ENCODE data around the gene STUB1. TPM values are rescaled to one million over a fixed set of nuclear protein-coding genes. Genes with fewer than 3 reads are reported as not detected.

STUB1 gene
- total and polyA plus RNA-seq, 2 donors (not counting 1 experiment from before 2014, with no cell fraction given) = 94.6 to 133 TPM

- Histone ChIP-seq H3K9ac (ENCODE audit: insufficient read depth, low read length) (no peak overlapping the region), H3K4me3 (replicated peaks in 1 of 4; ENCODE audit: control extremely low read depth in 1 of 4, insufficient read depth in 1 of 4, low read depth in 3 of 4, low read length in 4 of 4) (peak overlapping the region in 3 of 4 experiments; percentile 19 to 75 (median 25))
- TF ChIP-seq EZH2 (IDR thresholded peaks at IDR 0.05; ENCODE audit: low read length, missing control alignments) = no peak
- no peak for TF ChIP-seq CTCF (conservative IDR thresholded peaks at IDR 0.05 in 1 of 2, IDR thresholded peaks at IDR 0.05 in 1 of 2; ENCODE audit: low read depth in 1 of 2, low read length in 2 of 2)
Observed at GRCh38 chr16:728131-728889, 48.1 kb downstream of the STUB1 start.

GRCh38 chr16:728890-729744 is 48.9 kb downstream of the STUB1 start:
- H3K27ac ChIP-seq (ENCODE audit: insufficient read depth, low read length) = no peak overlapping the region
- H3K4me3 ChIP-seq (replicated peaks in 1 of 4; ENCODE audit: control extremely low read depth in 1 of 4, insufficient read depth in 1 of 4, low read depth in 3 of 4, low read length in 4 of 4) = peak overlapping the region in 1 of 4 experiments; percentile 75
- no peak overlapping the region for H3K9ac ChIP-seq (ENCODE audit: insufficient read depth, low read length)
- H3K27me3 ChIP-seq (ENCODE audit: control insufficient read depth, insufficient read depth, low read length) = no peaks in the 10 kb centered on the region
- H3K79me2 ChIP-seq (ENCODE audit: control insufficient read depth, insufficient read depth, low read length) = no peaks in the 10 kb centered on the region
- H3K9me3 ChIP-seq (ENCODE audit: control insufficient read depth, insufficient read depth, low read depth, low read length) = no peaks in the 10 kb centered on the region
- peaks cover 15% of the 10 kb centered on the region for H3K36me3 ChIP-seq (ENCODE audit: control insufficient read depth, insufficient read depth, low read length)
- H4K20me1 ChIP-seq (ENCODE audit: control insufficient read depth, extremely low read depth, insufficient read depth, low read length) = no peaks in the 10 kb centered on the region
- H2AFZ ChIP-seq (ENCODE audit: low read length) = no peak overlapping the region
- TF ChIP-seq CTCF (conservative IDR thresholded peaks at IDR 0.05 in 1 of 2, IDR thresholded peaks at IDR 0.05 in 1 of 2; ENCODE audit: low read depth in 1 of 2, low read length in 2 of 2) (no peak), EZH2 (IDR thresholded peaks at IDR 0.05; ENCODE audit: low read length, missing control alignments) (no peak)
- no peaks in the 10 kb centered on the region for H3K4me1 ChIP-seq (ENCODE audit: control insufficient read depth, extremely low read depth, insufficient read depth, low read length)
- no peak for DNase-seq (ENCODE audit: low read depth in 2 of 2)
- no peak overlapping the region for H3K4me2 ChIP-seq (ENCODE audit: extremely low read depth, insufficient read depth, low read length)

More at GRCh38 chr16:728131-728889, 48.1 kb downstream of the STUB1 start:
- no peaks in the 10 kb centered on the region for H4K20me1 ChIP-seq (ENCODE audit: control insufficient read depth, extremely low read depth, insufficient read depth, low read length)
- peak overlapping the region; percentile 64 for H3K4me2 ChIP-seq (ENCODE audit: extremely low read depth, insufficient read depth, low read length)
- H3K9me3 ChIP-seq (ENCODE audit: control insufficient read depth, insufficient read depth, low read depth, low read length) = no peaks in the 10 kb centered on the region
- H3K36me3 ChIP-seq (ENCODE audit: control insufficient read depth, insufficient read depth, low read length) = peaks cover 10% of the 10 kb centered on the region
- no peaks in the 10 kb centered on the region for H3K27me3 ChIP-seq (ENCODE audit: control insufficient read depth, insufficient read depth, low read length)
- H2AFZ ChIP-seq (ENCODE audit: low read length) = no peak overlapping the region
- no peaks in the 10 kb centered on the region for H3K79me2 ChIP-seq (ENCODE audit: control insufficient read depth, insufficient read depth, low read length)
- H3K4me1 ChIP-seq (ENCODE audit: control insufficient read depth, extremely low read depth, insufficient read depth, low read length) = no peaks in the 10 kb centered on the region
- DNase-seq (ENCODE audit: low read depth in 2 of 2) = peak; percentile 76 to 81
- H3K27ac ChIP-seq (ENCODE audit: insufficient read depth, low read length) = no peak overlapping the region

Measured in fibroblast of lung (primary cell).